Measurements from ENCODE around the gene IGFBP3. TPM values are rescaled to one million over a fixed set of nuclear protein-coding genes. Genes with fewer than 3 reads are reported as not detected.

The IGFBP3 gene
- total RNA-seq, 1 donor from 2014 or later: 40.2 TPM

DNA sequence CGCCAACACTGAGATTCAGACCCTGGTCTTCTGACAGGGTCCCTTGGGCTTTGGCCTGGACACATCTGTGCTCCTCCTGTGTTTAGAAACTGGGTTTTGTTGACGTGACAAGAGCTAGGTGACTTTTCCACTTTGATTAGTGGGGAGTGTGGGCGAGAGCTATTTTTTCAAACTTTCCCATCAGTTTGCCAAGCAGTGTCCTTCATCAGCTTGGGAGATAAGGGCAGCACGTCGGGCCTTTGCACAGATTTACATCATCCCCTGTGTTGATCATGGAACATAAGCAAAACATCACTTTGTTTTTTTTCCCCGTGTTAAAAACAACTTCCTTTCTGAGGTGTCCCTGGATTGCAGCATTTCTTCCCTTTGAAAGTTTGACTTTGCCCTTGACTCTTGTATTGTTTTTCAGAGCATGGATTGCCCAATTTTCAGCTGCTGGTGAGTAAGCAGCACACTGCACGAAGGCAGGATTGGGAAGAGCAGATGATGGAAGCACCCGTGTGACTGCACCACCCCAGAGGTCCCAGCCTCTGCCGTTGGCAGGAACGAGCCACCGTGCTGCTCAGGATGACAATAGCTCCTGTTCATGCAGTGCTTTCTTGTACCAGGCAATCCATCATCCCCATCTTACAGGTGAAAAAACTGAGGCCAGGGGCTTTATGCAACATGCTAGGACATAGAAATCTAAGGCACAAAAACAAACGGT, 39.2 kb downstream of the IGFBP3 start:
- H3K27me3 Mint-ChIP-seq (ENCODE audit: low read depth): peaks cover 22% of the 10 kb centered on the region

DNA sequence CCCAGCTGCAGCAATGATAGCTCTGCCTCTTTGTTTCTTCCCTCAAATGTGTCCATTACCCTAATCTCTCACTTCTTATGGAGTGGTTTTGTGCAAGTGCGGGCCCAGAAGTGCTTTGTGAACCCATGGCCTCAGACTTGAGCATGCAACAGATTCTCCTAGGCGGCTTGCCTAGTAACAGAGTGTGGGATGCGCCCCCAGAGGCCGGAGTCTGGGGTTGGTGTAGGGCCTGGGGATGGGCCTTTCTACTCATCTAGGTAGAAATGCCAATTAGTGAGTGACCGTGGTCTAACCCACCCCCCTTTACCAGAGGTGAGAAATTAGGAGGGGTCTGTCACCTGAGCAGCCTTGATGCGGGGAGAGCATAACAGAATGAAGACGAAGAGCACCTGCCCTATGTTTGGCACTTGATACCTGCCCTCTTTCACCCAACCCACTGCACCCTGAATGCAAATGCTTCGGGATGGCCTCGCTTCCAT, 39.8 kb downstream of the IGFBP3 start:
- H3K27me3 Mint-ChIP-seq (ENCODE audit: low read depth): peaks cover 16% of the 10 kb centered on the region
- H3K27ac Mint-ChIP-seq (ENCODE audit: unreplicated experiment): no peak overlapping the region
- TF ChIP-seq, protein P1, sequence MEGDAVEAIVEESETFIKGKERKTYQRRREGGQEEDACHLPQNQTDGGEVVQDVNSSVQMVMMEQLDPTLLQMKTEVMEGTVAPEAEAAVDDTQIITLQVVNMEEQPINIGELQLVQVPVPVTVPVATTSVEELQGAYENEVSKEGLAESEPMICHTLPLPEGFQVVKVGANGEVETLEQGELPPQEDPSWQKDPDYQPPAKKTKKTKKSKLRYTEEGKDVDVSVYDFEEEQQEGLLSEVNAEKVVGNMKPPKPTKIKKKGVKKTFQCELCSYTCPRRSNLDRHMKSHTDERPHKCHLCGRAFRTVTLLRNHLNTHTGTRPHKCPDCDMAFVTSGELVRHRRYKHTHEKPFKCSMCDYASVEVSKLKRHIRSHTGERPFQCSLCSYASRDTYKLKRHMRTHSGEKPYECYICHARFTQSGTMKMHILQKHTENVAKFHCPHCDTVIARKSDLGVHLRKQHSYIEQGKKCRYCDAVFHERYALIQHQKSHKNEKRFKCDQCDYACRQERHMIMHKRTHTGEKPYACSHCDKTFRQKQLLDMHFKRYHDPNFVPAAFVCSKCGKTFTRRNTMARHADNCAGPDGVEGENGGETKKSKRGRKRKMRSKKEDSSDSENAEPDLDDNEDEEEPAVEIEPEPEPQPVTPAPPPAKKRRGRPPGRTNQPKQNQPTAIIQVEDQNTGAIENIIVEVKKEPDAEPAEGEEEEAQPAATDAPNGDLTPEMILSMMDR (conservative IDR thresholded peaks at IDR 0.05): no peak
- no peaks in the 10 kb centered on the region for H3K36me3 Mint-ChIP-seq (ENCODE audit: low read depth)
- no peaks in the 10 kb centered on the region for H3K4me1 Mint-ChIP-seq
- H3K9me3 Mint-ChIP-seq: peaks cover 3% of the 10 kb centered on the region
- H3K4me3 Mint-ChIP-seq: no peak overlapping the region
- DNase-seq (ENCODE audit: low read depth, low spot score): no peak

More for the DNA sequence above, 39.2 kb downstream of the IGFBP3 start:
- no peak for DNase-seq (ENCODE audit: low read depth, low spot score)
- H3K27ac Mint-ChIP-seq (ENCODE audit: unreplicated experiment): no peak overlapping the region
- TF ChIP-seq, protein P1 (conservative IDR thresholded peaks at IDR 0.05): no peak
- no peaks in the 10 kb centered on the region for H3K36me3 Mint-ChIP-seq (ENCODE audit: low read depth)
- H3K9me3 Mint-ChIP-seq: peaks cover 3% of the 10 kb centered on the region
- H3K4me1 Mint-ChIP-seq: no peaks in the 10 kb centered on the region
- H3K4me3 Mint-ChIP-seq: no peak overlapping the region

- H3K36me3 Mint-ChIP-seq (ENCODE audit: low read depth): no peaks in the 10 kb centered on the region
- H3K27ac Mint-ChIP-seq (ENCODE audit: unreplicated experiment): no peak overlapping the region
- H3K4me3 Mint-ChIP-seq: no peak overlapping the region
- TF ChIP-seq, protein P1 (conservative IDR thresholded peaks at IDR 0.05): no peak
- peaks cover 11% of the 10 kb centered on the region for H3K27me3 Mint-ChIP-seq (ENCODE audit: low read depth)
- H3K4me1 Mint-ChIP-seq: no peaks in the 10 kb centered on the region
- peaks cover 5% of the 10 kb centered on the region for H3K9me3 Mint-ChIP-seq
- no peak for DNase-seq (ENCODE audit: low read depth, low spot score)
Observed at GRCh38 chr7:45880433-45880860, 40.6 kb downstream of the IGFBP3 start.

DNA sequence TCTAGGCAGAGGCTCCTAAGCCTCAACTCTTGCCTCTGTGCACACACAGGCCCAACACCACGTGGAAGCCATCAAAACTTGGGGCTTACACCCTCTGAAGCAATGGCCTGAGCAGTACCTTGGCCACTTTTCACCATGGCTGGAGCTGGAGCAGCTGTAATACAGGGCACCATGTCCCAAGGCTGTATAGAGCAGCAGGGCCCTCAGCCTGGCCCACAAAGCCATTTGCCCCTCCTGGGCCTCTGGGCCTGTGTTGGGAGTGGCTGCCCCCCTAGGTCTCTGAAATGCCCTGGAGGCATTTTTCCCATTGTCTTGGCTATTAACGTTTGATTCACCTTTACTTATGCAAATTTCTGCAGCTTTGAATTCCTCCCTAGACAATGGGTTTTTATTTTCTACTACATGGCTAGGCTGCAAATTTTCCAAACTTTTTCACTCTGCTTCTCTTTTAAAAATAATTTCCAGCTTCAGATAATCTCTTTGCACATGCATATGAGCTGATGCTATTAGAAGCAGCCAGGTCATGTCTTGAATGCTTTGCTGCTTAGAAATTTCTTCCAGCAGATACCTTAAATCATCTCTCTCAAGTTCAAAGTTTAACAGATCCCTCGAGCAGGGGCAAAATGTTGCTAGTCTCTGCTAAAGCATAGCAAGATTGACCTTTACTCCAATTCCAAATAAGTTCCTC, 42.5 kb downstream of the IGFBP3 start:
- H3K4me1 Mint-ChIP-seq: no peaks in the 10 kb centered on the region
- DNase-seq (ENCODE audit: low read depth, low spot score): no peak
- H3K36me3 Mint-ChIP-seq (ENCODE audit: low read depth): no peaks in the 10 kb centered on the region
- TF ChIP-seq, protein P1 (conservative IDR thresholded peaks at IDR 0.05): no peak
- H3K27ac Mint-ChIP-seq (ENCODE audit: unreplicated experiment): no peak overlapping the region
- H3K4me3 Mint-ChIP-seq: no peak overlapping the region
- H3K9me3 Mint-ChIP-seq: peaks cover 5% of the 10 kb centered on the region
- peaks cover 5% of the 10 kb centered on the region for H3K27me3 Mint-ChIP-seq (ENCODE audit: low read depth)

GRCh38 chr7:45876519-45876918, 44.6 kb downstream of the IGFBP3 start:
- Mint-ChIP-seq H3K27me3 (ENCODE audit: low read depth) (no peaks in the 10 kb centered on the region), H3K9me3 (peaks cover 5% of the 10 kb centered on the region), H3K27ac (ENCODE audit: unreplicated experiment) (no peak overlapping the region), H3K36me3 (ENCODE audit: low read depth) (no peaks in the 10 kb centered on the region), H3K4me3 (no peak overlapping the region), H3K4me1 (no peaks in the 10 kb centered on the region)
- no peak for DNase-seq (ENCODE audit: low read depth, low spot score)
- TF ChIP-seq, protein P1 (conservative IDR thresholded peaks at IDR 0.05): no peak
